ENCODE results near the gene LEMD3. TPM values are rescaled to one million over a fixed set of nuclear protein-coding genes. Genes with fewer than 3 reads are reported as not detected.

LEMD3 gene
- total and polyA plus RNA-seq, 2 donors from 2014 or later: 7.5 to 31.8 TPM

GRCh38 chr12:65266408-65266807, 97.0 kb downstream of the LEMD3 start:
- H3K4me3 ChIP-seq (ENCODE audit: low read length in 3 of 3): no peak overlapping the region
- no peaks in the 10 kb centered on the region for H3K27me3 ChIP-seq (ENCODE audit: control insufficient read depth, insufficient read depth, low read length)
- intact Hi-C loops (cut with DNase I): no loop called here
- H3K27ac ChIP-seq (ENCODE audit: low read depth in 2 of 2, low read length in 2 of 2): no peak overlapping the region
- no peak overlapping the region for H3K9ac ChIP-seq (ENCODE audit: low read length in 3 of 3)
- H3K4me1 ChIP-seq (ENCODE audit: control insufficient read depth in 2 of 3, insufficient read depth in 2 of 3, low read depth in 1 of 3, low read length in 3 of 3): no peaks in the 10 kb centered on the region
- no peaks in the 10 kb centered on the region for H3K9me3 ChIP-seq (ENCODE audit: control insufficient read depth in 2 of 3, insufficient read depth in 1 of 3, low read length in 3 of 3)
- DNase-seq (no peak), FAIRE-seq (no peak)
- H3K36me3 ChIP-seq (ENCODE audit: control insufficient read depth in 2 of 3, insufficient read depth in 3 of 3, low read length in 3 of 3): no peaks in the 10 kb centered on the region
- no peak for TF ChIP-seq CTCF (IDR thresholded peaks at IDR 0.05; ENCODE audit: borderline replicate concordance, extremely low read depth, insufficient read depth)

GRCh38 chr12:65269603-65270002, 100.2 kb downstream of the LEMD3 start:
- FAIRE-seq: no peak
- H3K27ac ChIP-seq (ENCODE audit: low read depth in 2 of 2, low read length in 2 of 2): no peak overlapping the region

GRCh38 chr12:65274602-65275272, 105.4 kb downstream of the LEMD3 start:
- DNase-seq: no peak
- H3K4me1 ChIP-seq (ENCODE audit: control insufficient read depth in 2 of 3, insufficient read depth in 2 of 3, low read depth in 1 of 3, low read length in 3 of 3): peaks cover 0 to 7% (median 0%) of the 10 kb centered on the region in 3 donors
- H3K4me3 ChIP-seq (ENCODE audit: low read length in 3 of 3): no peak overlapping the region
- intact Hi-C loops (cut with DNase I): no loop called here
- H3K9me3 ChIP-seq (ENCODE audit: control insufficient read depth in 2 of 3, insufficient read depth in 1 of 3, low read length in 3 of 3): no peaks in the 10 kb centered on the region
- H3K27ac ChIP-seq (ENCODE audit: low read depth in 2 of 2, low read length in 2 of 2): no peak overlapping the region
- no peak for TF ChIP-seq CTCF (IDR thresholded peaks at IDR 0.05; ENCODE audit: borderline replicate concordance, extremely low read depth, insufficient read depth)
- no peaks in the 10 kb centered on the region for H3K27me3 ChIP-seq (ENCODE audit: control insufficient read depth, insufficient read depth, low read length)
- no peaks in the 10 kb centered on the region for H3K36me3 ChIP-seq (ENCODE audit: control insufficient read depth in 2 of 3, insufficient read depth in 3 of 3, low read length in 3 of 3)
- FAIRE-seq: no peak
- H3K9ac ChIP-seq (ENCODE audit: low read length in 3 of 3): no peak overlapping the region

More at GRCh38 chr12:65269603-65270002, 100.2 kb downstream of the LEMD3 start:
- intact Hi-C loops (cut with DNase I): no loop called here
- H3K4me3 ChIP-seq (ENCODE audit: low read length in 3 of 3): no peak overlapping the region
- TF ChIP-seq CTCF (IDR thresholded peaks at IDR 0.05; ENCODE audit: borderline replicate concordance, extremely low read depth, insufficient read depth): no peak
- no peaks in the 10 kb centered on the region for H3K36me3 ChIP-seq (ENCODE audit: control insufficient read depth in 2 of 3, insufficient read depth in 3 of 3, low read length in 3 of 3)
- no peak overlapping the region for H3K9ac ChIP-seq (ENCODE audit: low read length in 3 of 3)
- H3K9me3 ChIP-seq (ENCODE audit: control insufficient read depth in 2 of 3, insufficient read depth in 1 of 3, low read length in 3 of 3): no peaks in the 10 kb centered on the region
- no peaks in the 10 kb centered on the region for H3K4me1 ChIP-seq (ENCODE audit: control insufficient read depth in 2 of 3, insufficient read depth in 2 of 3, low read depth in 1 of 3, low read length in 3 of 3)
- no peaks in the 10 kb centered on the region for H3K27me3 ChIP-seq (ENCODE audit: control insufficient read depth, insufficient read depth, low read length)
- no peak for DNase-seq

- Histone ChIP-seq H3K27me3 (ENCODE audit: control insufficient read depth, insufficient read depth, low read length) (no peaks in the 10 kb centered on the region), H3K4me3 (ENCODE audit: low read length in 3 of 3) (no peak overlapping the region), H3K4me1 (ENCODE audit: control insufficient read depth in 2 of 3, insufficient read depth in 2 of 3, low read depth in 1 of 3, low read length in 3 of 3) (peaks cover 0 to 7% (median 0%) of the 10 kb centered on the region in 3 donors), H3K9ac (ENCODE audit: low read length in 3 of 3) (no peak overlapping the region), H3K36me3 (ENCODE audit: control insufficient read depth in 2 of 3, insufficient read depth in 3 of 3, low read length in 3 of 3) (no peaks in the 10 kb centered on the region), H3K27ac (ENCODE audit: low read depth in 2 of 2, low read length in 2 of 2) (no peak overlapping the region), H3K9me3 (ENCODE audit: control insufficient read depth in 2 of 3, insufficient read depth in 1 of 3, low read length in 3 of 3) (no peaks in the 10 kb centered on the region)
- FAIRE-seq: no peak
- TF ChIP-seq CTCF (IDR thresholded peaks at IDR 0.05; ENCODE audit: borderline replicate concordance, extremely low read depth, insufficient read depth): no peak
- intact Hi-C loops (cut with DNase I): no loop called here
- DNase-seq: no peak
Observed at GRCh38 chr12:65275627-65276026, 106.2 kb downstream of the LEMD3 start.

Data from kidney (tissue), 14 donors.